Breast epithelium (tissue), 3 donors: Measurements from ENCODE around the gene PPRC1.

Experiments used
- CTCF ChIP-seq, 3 donors: fragments of 450-650 bp; IDR thresholded peaks; one replicate each; pipeline ENCODE4 v1.5.1; 2016 to 2017; ENCODE audit warnings: antibody characterized with exemption in 3 of 3, mild to moderate bottlenecking in 3 of 3, moderate library complexity in 3 of 3
- POLR2A ChIP-seq: fragments of 450-650 bp; IDR thresholded peaks from one replicate; pipeline ENCODE4 v1.6.1; 2016; ENCODE audit warnings: antibody characterized with exemption, mild to moderate bottlenecking, moderate library complexity

- no peak for TF ChIP-seq POLR2A
- no peak for TF ChIP-seq CTCF (IDR thresholded peaks at IDR 0.05)
Measured at GRCh38 chr10:102150970-102151773, 18.3 kb downstream of the PPRC1 start.
